Measurements from ENCODE around the gene FAM234B.

- TF ChIP-seq CTCF (IDR thresholded peaks at IDR 0.05; ENCODE audit: poor library complexity) (no peak), EZH2phosphoT487 (IDR thresholded peaks at IDR 0.05; ENCODE audit: low read depth, severe bottlenecking, unreplicated experiment) (no peak)
These were observed 18.5 kb downstream of the FAM234B start for GRCh38 chr12:13062669-13063068.
